DND-41 (cell line): ENCODE data around the gene TSPAN19.
"Not testable (repeated sequence)": the region's sequence is repeated elsewhere in the genome, so short reads cannot be mapped to it uniquely, and the experiment has no call there.

Experiments
- ATAC-seq: fragments of 200-7000 bp; cut with Tn5 transposase; 3 replicates; pipeline ENCODE4 v1.9.1; 2021; ENCODE audit warnings: low read depth; ENCODE audit not compliant: insufficient read depth
- DNase-seq: peaks from one replicate; pipeline ENCODE4 v3.0.0-alpha.2; 2020
- H2AFZ ChIP-seq: 2 replicates; pipeline ENCODE4 v1.6.0; 2012; ENCODE audit warnings: low read depth, low read length
- H3K27ac ChIP-seq: 2 replicates; pipeline ENCODE4 v1.5.1; 2012; ENCODE audit warnings: low read length, inconsistent platforms
- H3K27me3 ChIP-seq: fragments of 200-600 bp; sonication (generic); 2 replicates; pipeline ENCODE4 v1.6.0; 2012; ENCODE audit warnings: low read length, mild to moderate bottlenecking, inconsistent platforms; ENCODE audit not compliant: insufficient read depth, poor library complexity
- H3K36me3 ChIP-seq: 2 replicates; pipeline ENCODE4 v1.5.1; 2012; ENCODE audit warnings: low read length, inconsistent platforms; ENCODE audit not compliant: insufficient read depth
- H3K4me1 ChIP-seq: 2 replicates; pipeline ENCODE4 v1.5.1; 2012; ENCODE audit warnings: mild to moderate bottlenecking, low read length; ENCODE audit not compliant: insufficient read depth
- H3K4me2 ChIP-seq: 2 replicates; pipeline ENCODE4 v1.6.0; 2012; ENCODE audit warnings: mild to moderate bottlenecking, moderate library complexity, low read length, inconsistent platforms; ENCODE audit not compliant: insufficient read depth
- H3K4me3 ChIP-seq, 2 experiments: fragments of 200-600 bp in 1 of 2; shearing (Covaris generic) in 1 of 2; 2 replicates each; pipeline ENCODE4 v1.5.1; 2012 to 2016; ENCODE audit warnings: inconsistent platforms in 2 of 2, low read length in 2 of 2, mild to moderate bottlenecking in 2 of 2, low read depth in 1 of 2, moderate library complexity in 1 of 2
- H3K79me2 ChIP-seq: 2 replicates; pipeline ENCODE4 v1.6.0; 2012; ENCODE audit warnings: low read length, inconsistent platforms; ENCODE audit not compliant: insufficient read depth
- H3K9ac ChIP-seq: 2 replicates; pipeline ENCODE4 v1.6.0; 2012; ENCODE audit warnings: low read depth, mild to moderate bottlenecking, inconsistent platforms, low read length, moderate library complexity
- H3K9me3 ChIP-seq: 2 replicates; pipeline ENCODE4 v1.5.1; 2012; ENCODE audit warnings: low read length, moderate library complexity, mild to moderate bottlenecking, inconsistent platforms; ENCODE audit not compliant: insufficient read depth, severe bottlenecking
- H4K20me1 ChIP-seq: 2 replicates; pipeline ENCODE4 v1.6.0; 2012; ENCODE audit warnings: low read length; ENCODE audit not compliant: insufficient read depth
- EZH2 ChIP-seq: IDR thresholded peaks from 3 replicates; pipeline ENCODE4 v1.6.1; 2012; ENCODE audit warnings: borderline replicate concordance, low read depth, mild to moderate bottlenecking, moderate library complexity, low read length, inconsistent platforms; ENCODE audit not compliant: severe bottlenecking
- TF ChIP-seq, protein P1 (sequence below): IDR thresholded peaks from 2 replicates; pipeline ENCODE4 v1.5.1; 2012; ENCODE audit warnings: borderline replicate concordance, low read length, moderate library complexity, mild to moderate bottlenecking; ENCODE audit not compliant: poor library complexity, severe bottlenecking; ENCODE audit errors: extremely low read depth

TSPAN19 gene

DNA sequence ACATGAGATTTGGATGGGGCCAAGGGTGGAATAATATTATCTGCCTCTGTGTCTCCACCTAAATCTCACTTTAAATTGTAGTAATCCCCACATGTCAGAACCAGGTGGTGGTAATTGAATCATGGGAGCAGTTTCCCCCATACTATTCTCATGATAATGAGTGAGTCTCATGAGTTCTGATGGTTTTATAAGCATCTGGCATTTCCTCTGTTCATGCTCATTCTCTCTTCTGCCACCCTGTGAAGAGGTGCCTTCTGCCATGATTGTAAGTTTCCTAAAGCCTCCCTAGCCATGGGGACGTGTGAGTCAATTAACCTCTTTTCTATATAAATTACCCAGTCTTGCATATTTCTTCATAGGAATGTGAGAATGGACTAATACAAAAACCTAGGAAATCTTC, 29.9 kb downstream of the TSPAN19 start:
- Histone ChIP-seq H4K20me1 (no peaks in the 10 kb centered on the region), H3K36me3 (no peaks in the 10 kb centered on the region), H3K4me2 (no peak overlapping the region), H2AFZ (no peak overlapping the region), H3K4me3 (no peak overlapping the region), H3K79me2 (no peaks in the 10 kb centered on the region), H3K9me3 (no peaks in the 10 kb centered on the region), H3K27me3 (no peaks in the 10 kb centered on the region), H3K9ac (no peak overlapping the region), H3K27ac (no peak overlapping the region), H3K4me1 (no peaks in the 10 kb centered on the region)
- ATAC-seq = no peak
- DNase-seq = no peak
- TF ChIP-seq, protein P1, sequence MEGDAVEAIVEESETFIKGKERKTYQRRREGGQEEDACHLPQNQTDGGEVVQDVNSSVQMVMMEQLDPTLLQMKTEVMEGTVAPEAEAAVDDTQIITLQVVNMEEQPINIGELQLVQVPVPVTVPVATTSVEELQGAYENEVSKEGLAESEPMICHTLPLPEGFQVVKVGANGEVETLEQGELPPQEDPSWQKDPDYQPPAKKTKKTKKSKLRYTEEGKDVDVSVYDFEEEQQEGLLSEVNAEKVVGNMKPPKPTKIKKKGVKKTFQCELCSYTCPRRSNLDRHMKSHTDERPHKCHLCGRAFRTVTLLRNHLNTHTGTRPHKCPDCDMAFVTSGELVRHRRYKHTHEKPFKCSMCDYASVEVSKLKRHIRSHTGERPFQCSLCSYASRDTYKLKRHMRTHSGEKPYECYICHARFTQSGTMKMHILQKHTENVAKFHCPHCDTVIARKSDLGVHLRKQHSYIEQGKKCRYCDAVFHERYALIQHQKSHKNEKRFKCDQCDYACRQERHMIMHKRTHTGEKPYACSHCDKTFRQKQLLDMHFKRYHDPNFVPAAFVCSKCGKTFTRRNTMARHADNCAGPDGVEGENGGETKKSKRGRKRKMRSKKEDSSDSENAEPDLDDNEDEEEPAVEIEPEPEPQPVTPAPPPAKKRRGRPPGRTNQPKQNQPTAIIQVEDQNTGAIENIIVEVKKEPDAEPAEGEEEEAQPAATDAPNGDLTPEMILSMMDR = no peak
- TF ChIP-seq EZH2 = no peak

DNA sequence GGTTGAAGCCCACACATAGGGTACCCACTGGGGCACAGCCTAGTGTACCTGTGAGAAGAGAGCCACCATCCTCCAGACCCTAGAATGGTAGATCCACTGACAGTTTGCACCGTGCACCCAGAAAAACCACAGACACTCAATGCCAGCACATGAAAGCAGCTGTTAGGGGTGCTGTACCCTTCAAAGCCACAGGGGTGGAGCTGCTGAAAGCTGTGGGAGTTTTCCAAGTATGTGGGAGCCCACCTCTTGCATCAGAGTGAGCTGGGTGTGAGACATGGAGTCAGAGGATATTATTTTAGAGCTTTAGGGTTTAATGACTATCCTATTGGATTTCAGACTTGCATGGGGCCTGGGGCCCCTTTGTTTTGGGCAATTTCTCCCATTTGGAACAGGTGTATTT, 30.5 kb downstream of the TSPAN19 start:
- H3K4me1 ChIP-seq = no peaks in the 10 kb centered on the region
- DNase-seq = peak; percentile 24
- H3K79me2 ChIP-seq = no peaks in the 10 kb centered on the region
- TF ChIP-seq, protein P1 = no peak
- no peak for TF ChIP-seq EZH2
- no peak overlapping the region for H3K4me2 ChIP-seq
- ATAC-seq = peak; percentile 77
- H3K9me3 ChIP-seq = no peaks in the 10 kb centered on the region
- H3K27ac ChIP-seq = no peak overlapping the region
- H3K36me3 ChIP-seq = no peaks in the 10 kb centered on the region
- H3K4me3 ChIP-seq = no peak overlapping the region
- H4K20me1 ChIP-seq = no peaks in the 10 kb centered on the region
- no peak overlapping the region for H2AFZ ChIP-seq
- no peaks in the 10 kb centered on the region for H3K27me3 ChIP-seq
- H3K9ac ChIP-seq = no peak overlapping the region

DNA sequence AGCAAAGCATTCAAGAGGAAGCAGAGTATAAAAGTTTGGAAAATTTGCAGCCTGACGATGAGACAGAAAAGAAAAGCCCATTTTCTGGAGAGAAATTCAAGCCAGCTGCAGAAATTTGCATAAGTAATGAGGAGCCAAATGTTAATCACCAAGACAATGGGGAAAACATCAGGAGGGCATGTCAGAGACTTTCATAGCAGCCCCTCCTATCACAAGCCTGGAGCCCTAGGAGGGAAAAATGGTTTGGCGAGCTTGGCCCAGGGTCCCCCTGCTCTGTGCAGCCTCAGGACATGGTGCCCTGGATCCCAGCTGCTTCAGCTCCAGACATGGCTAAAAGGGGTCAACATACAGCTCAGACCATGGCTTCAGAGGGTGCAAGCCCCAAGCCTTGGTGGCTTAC, 31.0 kb downstream of the TSPAN19 start:
- not testable (repeated sequence) for H4K20me1 ChIP-seq, H3K36me3 ChIP-seq, H3K79me2 ChIP-seq, H3K27me3 ChIP-seq, H3K4me2 ChIP-seq, H3K27ac ChIP-seq, H3K4me1 ChIP-seq, H2AFZ ChIP-seq, ATAC-seq, H3K9ac ChIP-seq, H3K9me3 ChIP-seq, DNase-seq, H3K4me3 ChIP-seq

DNA sequence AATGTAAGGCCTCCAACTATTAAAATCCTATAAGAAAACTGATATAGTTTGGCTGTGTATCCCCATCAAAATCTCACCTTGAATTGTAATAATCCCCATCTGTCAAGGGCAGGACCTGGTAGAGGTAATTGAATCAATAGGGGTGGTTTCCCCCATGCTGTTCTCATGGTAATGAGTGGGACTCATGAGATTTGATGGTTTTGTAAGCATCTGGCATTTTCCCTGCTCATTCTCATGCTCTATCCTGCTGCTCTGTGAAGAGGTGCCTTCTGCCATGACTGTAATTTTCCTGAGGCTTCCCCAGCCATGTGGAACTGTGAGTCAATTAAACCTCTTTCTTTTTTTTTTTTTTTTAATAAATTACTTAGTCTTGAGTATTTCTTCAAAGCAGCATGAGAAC, 31.9 kb downstream of the TSPAN19 start:
- H3K27ac ChIP-seq = no peak overlapping the region
- H3K36me3 ChIP-seq = no peaks in the 10 kb centered on the region
- DNase-seq = no peak
- H3K79me2 ChIP-seq = no peaks in the 10 kb centered on the region
- TF ChIP-seq, protein P1 = no peak
- no peak for TF ChIP-seq EZH2
- no peak overlapping the region for H2AFZ ChIP-seq
- H4K20me1 ChIP-seq = no peaks in the 10 kb centered on the region
- no peaks in the 10 kb centered on the region for H3K9me3 ChIP-seq
- no peaks in the 10 kb centered on the region for H3K4me1 ChIP-seq
- no peak for ATAC-seq
- H3K9ac ChIP-seq = no peak overlapping the region
- no peak overlapping the region for H3K4me3 ChIP-seq
- no peak overlapping the region for H3K4me2 ChIP-seq
- no peaks in the 10 kb centered on the region for H3K27me3 ChIP-seq
